ENCODE data around the gene MBD3L2B.
A peak's percentile ranks its signal among the peaks of the same experiment; 100 is the strongest.

DNA sequence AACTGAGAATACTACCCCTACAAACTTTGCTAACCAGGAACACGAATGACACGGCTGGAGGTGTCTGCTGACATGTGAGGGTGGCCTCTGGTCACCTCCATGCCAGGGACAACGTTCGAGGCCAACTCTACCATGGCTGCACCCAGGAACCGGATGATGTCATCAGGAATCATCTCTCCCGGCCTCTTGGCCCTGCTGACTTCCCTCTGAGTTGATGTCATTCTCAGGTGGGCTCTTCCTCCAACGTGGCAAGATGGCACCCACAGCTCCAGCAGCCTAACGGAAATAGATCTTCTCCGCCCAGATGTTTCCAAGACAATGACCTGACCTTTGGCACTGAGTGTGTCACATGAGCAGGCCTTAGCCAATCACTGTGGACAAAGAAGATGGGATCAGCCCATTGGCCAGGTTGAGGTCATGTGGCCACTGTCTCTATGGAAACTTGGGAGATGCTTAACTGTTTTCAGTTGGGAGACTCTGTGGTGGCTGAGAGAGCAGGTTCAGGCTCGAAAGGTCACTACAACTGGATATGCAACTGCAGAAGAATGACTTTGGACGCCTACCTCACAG is 15.0 kb downstream of the MBD3L2B start:
- TF ChIP-seq FOSL2 (IDR thresholded peaks at IDR 0.05), result no peak
- no peak for TF ChIP-seq FOSL2 (CRISPR knock-in tag; IDR thresholded peaks at IDR 0.05)
- TF ChIP-seq, protein P1, sequence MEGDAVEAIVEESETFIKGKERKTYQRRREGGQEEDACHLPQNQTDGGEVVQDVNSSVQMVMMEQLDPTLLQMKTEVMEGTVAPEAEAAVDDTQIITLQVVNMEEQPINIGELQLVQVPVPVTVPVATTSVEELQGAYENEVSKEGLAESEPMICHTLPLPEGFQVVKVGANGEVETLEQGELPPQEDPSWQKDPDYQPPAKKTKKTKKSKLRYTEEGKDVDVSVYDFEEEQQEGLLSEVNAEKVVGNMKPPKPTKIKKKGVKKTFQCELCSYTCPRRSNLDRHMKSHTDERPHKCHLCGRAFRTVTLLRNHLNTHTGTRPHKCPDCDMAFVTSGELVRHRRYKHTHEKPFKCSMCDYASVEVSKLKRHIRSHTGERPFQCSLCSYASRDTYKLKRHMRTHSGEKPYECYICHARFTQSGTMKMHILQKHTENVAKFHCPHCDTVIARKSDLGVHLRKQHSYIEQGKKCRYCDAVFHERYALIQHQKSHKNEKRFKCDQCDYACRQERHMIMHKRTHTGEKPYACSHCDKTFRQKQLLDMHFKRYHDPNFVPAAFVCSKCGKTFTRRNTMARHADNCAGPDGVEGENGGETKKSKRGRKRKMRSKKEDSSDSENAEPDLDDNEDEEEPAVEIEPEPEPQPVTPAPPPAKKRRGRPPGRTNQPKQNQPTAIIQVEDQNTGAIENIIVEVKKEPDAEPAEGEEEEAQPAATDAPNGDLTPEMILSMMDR (IDR thresholded peaks at IDR 0.05), result no peak
- no peak for TF ChIP-seq JUN (IDR thresholded peaks at IDR 0.05)
- no peak for TF ChIP-seq CEBPB (IDR thresholded peaks at IDR 0.05)
- TF ChIP-seq KDM5A (IDR thresholded peaks at IDR 0.05), result no peak
- TF ChIP-seq POLR2A (IDR thresholded peaks at IDR 0.05; ENCODE audit: low read length), result no peak
- TF ChIP-seq JUNB (IDR thresholded peaks at IDR 0.05), result no peak
- no peak for TF ChIP-seq SMC3 (IDR thresholded peaks at IDR 0.05)
- TF ChIP-seq CHD2 (IDR thresholded peaks at IDR 0.05; ENCODE audit: low read length, partially characterized antibody), result no peak
- TF ChIP-seq EHF (CRISPR knock-in tag; IDR thresholded peaks at IDR 0.05), result no peak
- TF ChIP-seq NFE2L2 (conservative IDR thresholded peaks at IDR 0.05; ENCODE audit: low read length), result no peak
- TF ChIP-seq USF2 (IDR thresholded peaks at IDR 0.05), result peak; percentile 45
- no peak for TF ChIP-seq HES2 (IDR thresholded peaks at IDR 0.05)
- no peak for TF ChIP-seq HOXA7 (CRISPR knock-in tag; IDR thresholded peaks at IDR 0.05)

Data from A549 (cell line).